Erythroblast (primary cell): ENCODE results near the gene SPRN.

Experiments used
- GATA1 ChIP-seq: IDR thresholded peaks from 2 replicates; pipeline ENCODE4 v1.6.1; 2011; ENCODE audit warnings: low read depth, mild to moderate bottlenecking, control low read depth, low read length, moderate library complexity
- POLR2A ChIP-seq: IDR thresholded peaks from 2 replicates; pipeline ENCODE4 v1.6.1; 2011; ENCODE audit warnings: mild to moderate bottlenecking, low read length

GRCh38 chr10:133474027-133474426 is 49.6 kb upstream of the SPRN start:
- no peak for TF ChIP-seq POLR2A
- TF ChIP-seq GATA1 = no peak
